Cardiac muscle cell (in vitro differentiated cells and primary cell): ENCODE measurements around the gene UTP18. TPM values are rescaled to one million over a fixed set of nuclear protein-coding genes. Genes with fewer than 3 reads are reported as not detected.
A peak's percentile ranks its signal among the peaks of the same experiment; 100 is the strongest.
"Not testable (repeated sequence)": the region's sequence is repeated elsewhere in the genome, so short reads cannot be mapped to it uniquely, and the experiment has no call there.

Experiments used
- DNase-seq, 2 donors: peaks; one replicate each; pipeline versions ENCODE4 v3.0.0 to v3.0.0-alpha.2; 2010 to 2017; ENCODE audit warnings: low read depth in 1 of 2, low spot score in 1 of 2
- H3K27ac ChIP-seq: fragments of 200-600 bp; sonication (generic); 2 replicates; pipeline ENCODE4 v1.5.1; 2016
- H3K27me3 ChIP-seq: fragments of 200-600 bp; sonication (generic); 2 replicates; pipeline ENCODE4 v1.6.0; 2016; ENCODE audit warnings: control low read depth
- H3K36me3 ChIP-seq: fragments of 200-600 bp; sonication (generic); 2 replicates; pipeline ENCODE4 v1.5.1; 2016; ENCODE audit warnings: control low read depth
- H3K4me1 ChIP-seq: fragments of 200-600 bp; sonication (generic); 2 replicates; pipeline ENCODE4 v1.8.1; 2017; ENCODE audit warnings: low read depth, mild to moderate bottlenecking, mixed run types
- H3K4me3 ChIP-seq: fragments of 200-600 bp; sonication (generic); 2 replicates; pipeline ENCODE4 v1.5.1; 2016; ENCODE audit warnings: mild to moderate bottlenecking
- H3K9me3 ChIP-seq: fragments of 200-600 bp; sonication (generic); 2 replicates; pipeline ENCODE4 v1.5.1; 2017; ENCODE audit warnings: low read depth, mild to moderate bottlenecking, control low read depth
- polyA plus RNA-seq: library from polyadenylated mRNA; unstranded; fragments of >200 nt; fragmentation: Nextera tagmentation; extraction: Ambion mirVana; gene quantifications from 2 replicates; pipeline ENCODE4 v1.2.1, GENCODE V29; 2016
- total RNA-seq: library from RNA; depleted of rRNA; stranded (reverse); fragments of >200 nt; gene quantifications from 2 replicates; pipeline ENCODE4 v1.2.3, GENCODE V29; 2016
- TF ChIP-seq, protein P1 (sequence below): IDR thresholded peaks from 2 replicates; pipeline ENCODE4 v1.5.1; 2012; ENCODE audit warnings: low read depth, mild to moderate bottlenecking, low read length

UTP18 gene
- total and polyA plus RNA-seq, 2 experiments from 2014 or later, result 19.2 to 24.9 TPM

DNA sequence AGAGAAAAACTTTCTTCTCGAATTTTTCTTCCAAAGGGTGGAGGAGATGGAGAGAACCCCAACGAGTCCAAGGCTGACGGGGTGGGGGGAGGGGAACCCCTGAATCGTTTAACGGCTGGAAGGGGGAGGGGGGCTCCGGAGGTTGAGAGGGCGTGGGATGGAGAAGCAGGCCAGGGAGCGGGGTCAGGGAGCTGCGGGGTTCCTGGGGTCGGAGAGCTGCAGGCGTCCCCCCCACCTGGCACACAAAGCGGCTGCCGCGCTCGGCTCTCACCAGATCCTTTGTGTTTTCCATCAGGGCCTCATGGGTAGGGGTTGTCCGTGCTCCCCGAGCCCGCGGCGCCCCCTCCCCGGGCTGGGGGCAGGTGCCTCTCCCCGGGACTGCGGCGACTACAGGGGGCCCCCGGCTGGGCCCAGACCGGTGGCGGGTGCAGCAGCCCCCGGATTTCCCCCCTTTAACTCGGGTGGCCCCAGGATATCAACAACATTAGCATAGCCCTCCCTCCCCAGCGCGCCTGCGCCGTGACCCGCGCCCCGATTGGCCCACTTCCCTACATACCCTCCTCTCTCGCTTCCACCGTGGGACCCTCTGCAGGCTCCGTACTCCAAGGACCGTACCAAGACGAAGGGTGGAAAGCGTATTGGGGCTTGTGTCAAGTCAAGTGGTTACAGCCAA lies 646 bp upstream of the UTP18 start, which contains the start of gene MBTD1:
Gene MBTD1 (minus strand): TSS at position 486 of the 673 bp plus-strand sequence. CDS start 34,888 bp downstream, outside the sequence.
- no peaks in the 10 kb centered on the region for H3K9me3 ChIP-seq
- H3K4me3 ChIP-seq, result peak within 1 kb of the TSS; percentile 71
- peak; percentile 97 to 98 for DNase-seq
- peaks cover 30% of the 10 kb centered on the region for H3K4me1 ChIP-seq
- H3K36me3 ChIP-seq, result no peaks in the 10 kb centered on the region
- H3K27me3 ChIP-seq, result no peaks in the 10 kb centered on the region
- H3K27ac ChIP-seq, result peak within 1 kb of the TSS; percentile 98
- TF ChIP-seq, protein P1, sequence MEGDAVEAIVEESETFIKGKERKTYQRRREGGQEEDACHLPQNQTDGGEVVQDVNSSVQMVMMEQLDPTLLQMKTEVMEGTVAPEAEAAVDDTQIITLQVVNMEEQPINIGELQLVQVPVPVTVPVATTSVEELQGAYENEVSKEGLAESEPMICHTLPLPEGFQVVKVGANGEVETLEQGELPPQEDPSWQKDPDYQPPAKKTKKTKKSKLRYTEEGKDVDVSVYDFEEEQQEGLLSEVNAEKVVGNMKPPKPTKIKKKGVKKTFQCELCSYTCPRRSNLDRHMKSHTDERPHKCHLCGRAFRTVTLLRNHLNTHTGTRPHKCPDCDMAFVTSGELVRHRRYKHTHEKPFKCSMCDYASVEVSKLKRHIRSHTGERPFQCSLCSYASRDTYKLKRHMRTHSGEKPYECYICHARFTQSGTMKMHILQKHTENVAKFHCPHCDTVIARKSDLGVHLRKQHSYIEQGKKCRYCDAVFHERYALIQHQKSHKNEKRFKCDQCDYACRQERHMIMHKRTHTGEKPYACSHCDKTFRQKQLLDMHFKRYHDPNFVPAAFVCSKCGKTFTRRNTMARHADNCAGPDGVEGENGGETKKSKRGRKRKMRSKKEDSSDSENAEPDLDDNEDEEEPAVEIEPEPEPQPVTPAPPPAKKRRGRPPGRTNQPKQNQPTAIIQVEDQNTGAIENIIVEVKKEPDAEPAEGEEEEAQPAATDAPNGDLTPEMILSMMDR, result no peak

DNA sequence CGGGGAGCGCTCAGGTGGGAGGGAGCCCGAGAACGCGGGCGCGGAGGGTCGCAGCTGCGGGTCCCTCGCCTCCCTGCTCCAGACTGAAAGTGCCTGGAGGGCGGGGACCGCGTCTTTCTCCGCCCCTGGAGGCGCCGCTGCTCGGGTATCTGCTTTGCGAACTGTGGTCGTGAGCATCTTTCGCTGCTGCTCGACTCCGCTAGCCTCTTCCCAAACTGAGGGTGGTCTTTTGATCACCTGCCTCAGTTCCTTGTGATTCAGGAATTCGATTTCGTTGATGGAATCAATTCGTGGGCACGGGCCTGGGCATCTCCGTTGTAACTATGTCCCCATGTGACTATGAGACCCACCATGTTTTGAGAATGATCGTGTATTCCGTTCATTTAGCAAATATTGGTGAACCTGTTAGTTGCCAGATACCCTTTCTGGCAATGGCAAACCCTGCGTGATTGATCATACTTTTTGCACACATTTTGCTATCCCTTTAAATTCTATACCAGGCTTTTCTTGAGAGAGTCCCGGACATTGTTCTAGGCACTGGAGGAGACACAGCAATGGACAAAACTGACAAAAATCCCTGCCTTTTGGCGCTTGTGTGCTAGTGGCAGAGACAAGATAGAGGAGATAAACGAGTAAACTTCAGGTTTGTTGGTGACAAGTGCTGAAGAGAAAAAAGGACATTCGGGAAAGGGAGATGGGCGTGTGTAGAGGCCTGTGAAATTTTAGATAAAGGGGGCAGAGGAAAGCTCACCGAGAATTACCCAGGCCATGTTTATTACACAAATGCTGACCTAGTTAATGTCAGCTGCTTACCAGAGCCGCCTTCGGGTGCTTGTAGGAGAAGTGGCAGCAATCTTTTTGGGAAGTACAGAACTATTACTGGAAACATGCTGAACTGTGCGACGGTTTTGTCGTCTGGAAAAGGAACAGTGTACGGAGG lies 948 bp downstream of the UTP18 start:
- Histone ChIP-seq H3K4me1 (peaks cover 30% of the 10 kb centered on the region), H3K27me3 (no peaks in the 10 kb centered on the region), H3K27ac (peak overlapping the region; percentile 98), H3K36me3 (peaks cover 8% of the 10 kb centered on the region), H3K9me3 (no peaks in the 10 kb centered on the region), H3K4me3 (peak overlapping the region; percentile 71)
- TF ChIP-seq, protein P1, result no peak
- DNase-seq, result peak; percentile 1 to 6

DNA sequence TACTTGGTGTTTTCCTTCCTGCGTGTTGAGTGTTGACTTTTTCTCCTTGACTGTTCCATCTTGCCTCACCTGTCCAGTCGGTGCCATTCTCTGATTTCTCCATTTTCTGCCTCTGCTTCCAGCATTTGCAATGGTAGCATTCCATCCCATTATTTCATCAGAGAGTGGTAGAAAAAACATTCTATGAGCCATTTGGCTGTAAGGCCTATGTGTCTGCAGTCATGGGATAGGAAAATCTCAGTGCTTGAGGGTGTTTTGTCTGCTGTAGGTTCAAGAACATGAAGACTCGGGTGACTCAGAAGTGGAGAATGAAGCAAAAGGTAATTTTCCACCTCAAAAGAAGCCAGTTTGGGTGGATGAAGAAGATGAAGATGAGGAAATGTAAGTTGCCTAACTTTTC lies 2.7 kb downstream of the UTP18 start:
- DNase-seq, result peak in 1 of 2 donors; percentile 8
- H3K36me3 ChIP-seq, result peaks cover 11% of the 10 kb centered on the region
- H3K4me3 ChIP-seq, result no peak overlapping the region
- no peak overlapping the region for H3K27ac ChIP-seq
- H3K9me3 ChIP-seq, result no peaks in the 10 kb centered on the region
- peaks cover 17% of the 10 kb centered on the region for H3K4me1 ChIP-seq
- H3K27me3 ChIP-seq, result no peaks in the 10 kb centered on the region
- TF ChIP-seq, protein P1, result no peak

DNA sequence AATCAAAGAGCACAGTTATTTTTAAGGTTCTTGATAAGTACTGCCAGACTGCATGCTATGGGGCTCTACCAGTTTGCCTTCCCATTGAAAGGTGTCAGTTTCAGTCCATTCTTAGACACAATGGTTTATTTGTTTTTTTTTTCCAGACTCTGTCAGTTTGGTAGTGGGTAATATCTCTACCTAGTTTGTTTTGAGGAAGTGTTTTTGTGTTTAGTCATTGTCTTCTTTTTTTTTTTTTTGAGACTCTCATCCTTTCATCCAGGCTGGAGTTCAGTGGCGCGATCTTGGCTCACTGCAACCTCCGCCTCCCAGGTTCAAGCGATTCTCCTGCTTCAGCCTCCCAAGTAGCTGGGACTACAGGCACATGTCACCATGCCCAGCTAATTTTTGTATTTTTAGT lies 4.1 kb downstream of the UTP18 start:
- not testable (repeated sequence) for H3K27ac ChIP-seq, H3K4me3 ChIP-seq, H3K4me1 ChIP-seq, H3K27me3 ChIP-seq, H3K9me3 ChIP-seq, DNase-seq
- peaks cover 20% of the 10 kb centered on the region for H3K36me3 ChIP-seq

DNA sequence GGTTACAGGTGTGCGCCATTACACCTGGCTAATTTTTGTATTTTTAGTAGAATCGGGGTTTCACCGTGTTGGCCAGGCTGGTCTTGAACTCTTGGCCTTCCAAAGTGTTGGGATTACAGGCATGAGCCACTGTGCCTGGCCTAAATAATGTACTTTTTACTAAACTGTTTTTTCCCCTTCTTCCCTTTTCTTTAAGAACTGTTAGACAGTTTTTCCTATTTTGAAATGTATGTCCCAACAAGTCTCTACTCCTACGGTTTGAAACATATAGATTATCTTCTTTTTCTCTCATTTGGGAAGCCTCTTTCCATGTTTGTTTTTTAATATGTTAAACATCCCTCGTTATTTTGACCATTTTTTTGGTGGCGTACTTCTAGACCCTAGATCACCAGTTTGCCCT lies 9.6 kb downstream of the UTP18 start:
- no peak for DNase-seq
- Histone ChIP-seq H3K4me3 (no peak overlapping the region), H3K9me3 (no peaks in the 10 kb centered on the region), H3K36me3 (peaks cover 33% of the 10 kb centered on the region), H3K4me1 (no peaks in the 10 kb centered on the region), H3K27ac (no peak overlapping the region), H3K27me3 (no peaks in the 10 kb centered on the region)
- TF ChIP-seq, protein P1, result no peak
